CD4-positive, alpha-beta T cell treated with Interleukin-10 for 1 hour (primary cell): Measurements from ENCODE around the gene MTA2.
"Not testable (repeated sequence)": the region's sequence is repeated elsewhere in the genome, so short reads cannot be mapped to it uniquely, and the experiment has no call there.

Source experiments
- DNase-seq: peaks from one replicate; pipeline ENCODE4 v3.0.0-alpha.2; 2020

MTA2 gene

DNA sequence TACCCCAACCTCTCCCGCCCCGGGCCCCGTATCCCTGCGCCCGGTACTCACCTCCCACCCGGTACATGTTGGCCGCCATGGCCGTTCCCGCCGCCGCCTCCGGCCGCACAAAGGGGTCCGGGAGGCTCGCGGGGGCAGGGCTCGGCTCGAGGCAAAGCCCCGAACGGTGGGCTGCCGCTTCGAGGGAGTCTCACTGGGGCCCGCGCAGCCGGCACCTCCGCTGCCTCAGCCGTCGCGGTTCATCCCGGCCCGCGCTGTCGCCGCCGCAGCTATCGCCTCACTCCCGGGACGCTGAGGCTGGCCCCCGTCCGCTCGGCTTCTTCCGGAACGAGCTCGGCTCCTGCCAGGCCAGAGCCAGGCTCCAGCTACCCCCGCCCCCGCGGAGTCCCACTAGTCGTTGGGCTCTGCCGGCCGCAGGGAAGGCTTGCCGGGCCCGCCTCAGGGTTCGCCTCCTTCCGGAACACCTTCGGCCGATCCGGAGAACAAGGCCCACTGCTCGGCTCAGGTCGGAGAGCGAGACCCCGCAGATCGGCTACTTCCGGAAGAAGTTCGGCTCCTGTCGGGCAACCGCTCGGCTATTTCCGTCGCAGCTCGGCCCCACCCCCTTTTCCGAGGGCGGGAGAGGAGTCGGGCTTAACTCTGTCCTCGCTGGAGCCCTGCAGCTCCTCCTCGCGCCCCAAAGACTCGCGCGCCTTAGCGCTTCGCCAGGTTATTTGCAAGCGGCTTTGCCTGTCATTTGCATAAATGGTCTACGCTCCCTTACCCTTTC is at the start of gene MTA2:
Gene MTA2, minus strand, starts transcription at position 494 of the 769 bp plus-strand sequence. Its CDS starts 415 bp downstream, at position 79.
- DNase-seq = peak; percentile 100

DNA sequence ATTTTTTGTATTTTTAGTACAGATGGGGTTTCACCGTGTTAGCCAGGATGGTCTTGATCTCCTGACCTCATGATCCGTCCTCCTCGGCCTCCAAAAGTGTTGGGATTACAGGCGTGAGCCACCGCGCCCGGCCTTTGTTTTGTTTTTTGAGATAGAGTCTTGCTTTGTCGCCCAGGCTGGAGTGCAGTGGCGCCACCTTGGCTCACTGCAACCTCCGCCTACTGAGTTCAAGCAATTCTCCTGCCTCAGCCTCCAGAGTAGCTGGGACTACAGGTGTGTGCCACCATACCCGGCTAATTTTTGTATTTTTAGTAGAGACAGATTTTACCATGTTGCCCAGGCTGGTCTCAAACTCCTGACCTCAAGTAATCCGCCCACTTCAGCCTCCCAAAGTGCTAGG is 48.6 kb upstream of the MTA2 start:
- not testable (repeated sequence) for DNase-seq

DNA sequence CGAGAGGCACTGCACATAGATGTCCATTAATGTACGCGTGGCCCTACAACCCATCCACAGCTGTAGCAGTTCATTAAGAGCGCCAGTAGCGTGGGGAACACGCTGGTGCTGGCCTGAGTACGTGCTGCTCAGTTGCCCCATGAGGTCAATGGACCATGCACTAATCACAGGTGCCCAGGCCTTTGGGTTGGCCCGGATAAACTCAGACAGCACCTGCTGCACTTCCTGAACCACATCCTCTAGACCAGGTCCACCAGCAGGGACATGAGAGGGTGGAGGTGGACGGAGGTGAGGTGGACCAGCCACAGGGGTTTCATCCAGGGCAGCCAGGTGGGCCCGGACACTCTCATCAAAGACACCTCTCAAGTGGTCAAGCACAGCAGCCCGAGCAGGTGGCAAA is 47.8 kb upstream of the MTA2 start:
- no peak for DNase-seq

DNA sequence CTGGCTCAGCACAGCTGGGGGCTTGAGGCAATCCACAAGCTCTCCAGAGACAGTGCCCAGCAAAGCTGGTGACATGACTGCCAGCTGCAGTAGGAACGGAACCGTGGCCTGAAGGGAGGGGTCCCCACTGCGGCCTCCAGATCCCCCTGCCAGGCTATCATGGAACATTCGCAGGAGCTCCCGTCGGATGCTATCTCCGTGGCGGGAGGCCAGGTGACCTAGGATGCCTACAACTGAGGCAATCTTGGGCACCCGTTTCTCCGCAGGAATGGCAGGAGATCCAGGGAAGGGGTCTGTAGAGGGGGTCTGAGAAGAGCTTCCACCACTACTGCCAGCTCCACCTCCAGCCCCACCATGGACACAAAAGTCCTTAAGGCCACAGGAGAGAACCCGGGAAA is 47.3 kb upstream of the MTA2 start:
- DNase-seq = no peak

DNA sequence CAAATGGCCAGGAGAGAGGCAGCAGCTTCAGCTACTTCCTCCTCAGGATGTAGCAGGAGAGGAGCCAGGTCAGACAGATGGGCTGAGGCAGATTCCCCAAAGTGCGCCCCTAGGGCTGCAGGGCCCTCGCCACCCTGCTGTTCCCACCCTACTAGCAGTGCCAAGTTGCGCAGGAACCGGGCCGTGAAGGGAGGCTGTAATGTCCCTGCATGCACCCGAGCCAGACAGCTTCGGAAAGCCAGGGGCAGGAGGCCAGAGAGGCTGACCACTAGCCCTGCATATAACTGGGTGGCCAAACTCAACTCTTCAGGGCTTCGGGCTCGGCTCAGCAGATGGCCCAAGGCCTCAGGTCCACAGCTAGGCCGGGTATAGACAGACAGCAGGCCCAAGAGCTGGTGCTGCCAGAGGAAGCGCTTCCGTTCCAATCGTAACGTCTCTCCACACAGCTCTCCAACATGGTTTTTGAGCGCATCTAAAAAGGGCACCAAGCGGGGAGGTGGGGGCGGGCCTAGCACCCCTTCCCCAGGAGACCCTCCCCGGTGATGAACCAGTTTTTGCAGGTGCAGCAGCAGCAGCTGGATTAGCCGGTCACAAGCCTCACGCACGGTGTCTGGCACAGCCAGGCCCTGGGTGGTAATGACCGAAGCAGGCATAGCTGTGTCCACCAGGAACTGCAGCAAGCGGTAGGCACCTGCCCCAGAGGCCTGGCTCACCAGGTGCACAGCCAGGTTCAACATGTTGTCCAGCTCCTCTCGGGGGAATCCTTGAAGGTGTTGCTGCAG is 46.7 kb upstream of the MTA2 start:
- DNase-seq = no peak

DNA sequence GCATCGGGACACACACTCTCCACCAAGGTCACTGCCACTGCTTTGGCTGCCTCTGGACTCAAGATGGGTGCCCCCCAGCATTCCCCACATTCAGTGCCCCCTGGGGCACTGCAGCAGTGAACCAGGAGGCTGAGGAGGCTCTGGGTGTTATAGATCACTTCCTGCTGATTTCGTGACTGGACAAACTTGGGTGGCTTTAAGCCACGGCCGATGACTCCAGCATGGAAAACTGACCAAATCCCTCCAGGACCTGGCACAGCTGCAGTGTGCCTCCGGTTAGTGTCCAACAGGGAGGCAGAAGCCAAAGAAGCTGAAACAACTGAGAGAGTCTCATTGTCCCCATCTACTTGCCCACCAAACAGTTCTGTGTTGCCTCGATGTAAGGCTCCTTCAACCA is 45.9 kb upstream of the MTA2 start:
- no peak for DNase-seq

DNA sequence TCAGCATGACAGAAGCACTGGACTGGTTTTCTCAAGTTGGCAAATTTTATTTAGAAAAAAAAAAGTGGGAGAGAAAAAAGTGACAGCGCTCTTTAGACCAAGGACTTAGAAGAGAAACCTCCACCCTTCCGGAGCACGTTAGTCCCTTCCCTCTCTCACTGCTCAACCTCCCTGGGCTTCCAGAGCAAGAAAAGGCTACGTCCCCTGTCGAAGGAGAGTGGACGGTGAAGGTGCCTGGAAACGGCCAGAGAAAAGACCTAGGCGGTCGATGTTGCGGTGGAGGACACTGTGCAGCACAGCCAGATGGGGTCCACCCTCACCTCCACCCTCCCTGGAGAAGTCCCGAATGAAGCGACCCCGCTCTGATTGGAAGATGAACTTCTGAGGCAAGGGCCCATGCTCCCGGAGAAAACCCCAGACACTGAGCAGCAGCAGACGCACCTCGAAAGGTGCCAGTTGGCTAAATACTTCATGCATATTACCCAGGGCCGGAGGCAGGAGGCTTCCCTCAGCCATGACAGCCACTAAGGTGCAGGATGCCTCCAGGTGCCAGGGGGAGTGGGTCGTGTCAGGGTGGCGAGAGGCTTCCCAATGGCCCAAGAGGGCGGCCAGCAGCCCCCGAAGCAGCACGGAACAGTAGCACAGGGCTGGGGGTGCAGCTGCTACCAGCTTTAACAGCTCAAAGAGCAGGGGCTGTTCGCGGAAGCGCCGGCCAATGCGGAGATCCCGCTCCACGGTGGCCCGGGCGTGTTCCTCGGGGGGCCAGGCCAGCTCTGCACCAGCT is 45.4 kb upstream of the MTA2 start:
- no peak for DNase-seq

DNA sequence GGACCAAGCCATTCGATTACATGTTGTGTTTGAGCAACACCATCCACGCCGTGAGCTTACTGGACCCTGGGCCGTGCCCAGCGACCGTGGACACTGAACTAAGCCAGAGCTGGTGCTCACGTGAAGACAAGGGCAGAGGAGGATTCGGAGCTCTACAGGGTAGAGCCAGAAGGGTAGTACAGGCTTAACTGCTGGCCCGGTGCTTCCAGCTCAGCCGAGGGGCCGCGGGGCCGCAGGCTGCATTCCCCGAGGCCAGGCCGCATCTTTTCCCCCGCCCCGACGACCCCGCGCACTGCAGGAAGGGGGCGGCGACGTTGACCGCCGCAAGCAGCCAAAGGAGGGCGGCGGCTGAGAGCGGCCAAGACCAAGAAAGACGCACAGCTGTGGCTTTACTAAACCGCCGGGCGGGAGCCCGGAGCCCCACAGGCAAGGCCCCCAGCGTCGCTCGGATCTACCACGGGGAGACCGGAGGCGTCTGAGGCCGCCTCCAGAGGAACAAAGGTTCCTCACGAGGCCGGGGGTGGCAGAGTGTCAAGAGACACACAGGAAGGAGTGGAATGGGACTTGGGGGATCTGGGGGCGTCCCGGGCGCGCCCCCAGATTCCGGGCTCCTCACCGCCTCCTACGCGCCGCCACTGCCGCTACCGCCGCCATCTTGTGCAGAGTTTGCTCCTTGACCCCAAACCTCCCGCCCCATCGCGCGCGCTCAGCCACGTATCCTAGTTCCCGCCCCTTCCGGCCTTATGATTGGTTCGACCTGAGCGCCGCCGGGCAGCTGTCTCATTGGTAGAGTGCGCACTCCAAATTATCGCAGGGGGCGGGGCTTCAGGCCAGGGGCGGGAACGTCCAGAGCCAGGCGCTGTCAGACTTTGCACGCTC is 44.5 kb upstream of the MTA2 start, which contains the start of gene GANAB:
Gene GANAB, minus strand, starts transcription at position 668 of the 879 bp plus-strand sequence. Its CDS starts 14 bp downstream, at position 654.
- peak; percentile 99 for DNase-seq

DNA sequence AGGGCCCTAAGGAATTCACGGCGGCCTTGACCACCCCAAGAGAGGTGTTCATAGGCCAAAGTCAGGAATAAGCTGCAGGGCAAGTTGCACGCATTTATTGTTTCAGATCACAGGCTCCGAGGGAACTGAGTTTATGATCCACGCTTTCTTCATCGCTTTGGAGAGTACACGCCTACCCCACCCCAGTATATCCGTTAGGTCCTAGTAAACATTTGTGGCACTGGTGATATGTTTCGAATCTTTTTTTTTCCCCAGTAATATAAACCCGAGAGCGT is 43.9 kb upstream of the MTA2 start:
- no peak for DNase-seq

DNA sequence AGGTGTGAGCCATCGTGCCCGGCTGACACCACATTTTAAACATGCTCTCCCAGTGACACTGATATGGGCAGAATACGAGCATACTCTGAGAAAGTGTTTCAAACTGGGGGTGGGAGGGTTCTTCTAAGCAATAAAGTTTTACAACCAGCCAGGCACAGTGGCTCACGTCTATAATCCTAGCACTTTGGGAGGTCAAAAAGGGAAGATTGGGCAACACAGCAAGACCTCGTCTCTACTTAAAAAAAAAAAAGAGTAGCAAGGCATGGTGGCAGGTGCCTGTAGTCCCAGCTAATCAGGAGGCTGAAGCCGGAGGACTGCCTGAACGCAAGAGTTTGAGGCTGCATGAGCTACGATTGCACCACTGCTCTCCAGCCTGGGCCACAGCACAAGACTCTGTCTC is 42.6 kb upstream of the MTA2 start:
- DNase-seq = no peak

DNA sequence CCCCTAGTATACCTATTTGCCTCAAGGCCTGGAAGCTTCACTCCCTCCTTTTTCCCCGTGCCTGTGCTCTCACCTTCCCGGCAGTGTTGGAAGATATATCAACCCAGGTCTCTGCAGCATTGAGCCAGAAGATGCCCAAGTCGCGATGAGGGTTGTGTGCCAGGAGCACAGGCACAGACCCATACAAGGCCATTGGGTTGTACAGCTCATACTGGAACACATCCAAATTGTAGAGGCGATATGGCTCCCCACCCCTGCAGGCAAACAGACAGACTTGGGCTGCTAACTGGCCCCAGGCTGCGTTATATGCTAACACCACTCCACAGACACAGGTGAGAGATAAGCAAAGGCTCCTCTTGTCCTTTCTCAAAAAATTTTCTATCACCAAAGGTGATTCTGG is 30.8 kb upstream of the MTA2 start:
- no peak for DNase-seq

DNA sequence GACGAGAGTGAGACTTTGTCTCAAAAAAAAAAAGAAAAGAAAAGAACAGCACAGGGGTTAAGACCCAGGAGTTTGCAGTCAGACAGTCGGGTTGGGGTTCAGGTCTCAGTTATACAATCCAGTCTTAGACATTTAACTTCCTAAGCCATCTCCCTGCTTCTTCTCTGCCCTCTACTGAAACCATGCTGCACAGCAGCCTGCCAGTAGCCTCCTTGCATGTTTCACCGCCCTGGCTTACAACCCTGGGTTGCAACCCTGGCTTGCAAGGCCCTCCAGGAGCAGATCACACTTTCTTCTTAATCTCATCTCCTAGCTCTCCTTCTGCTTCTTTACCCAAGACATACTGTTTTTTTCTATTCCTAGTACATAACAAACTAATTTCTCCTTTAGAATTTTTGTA is 26.0 kb upstream of the MTA2 start:
- no peak for DNase-seq

DNA sequence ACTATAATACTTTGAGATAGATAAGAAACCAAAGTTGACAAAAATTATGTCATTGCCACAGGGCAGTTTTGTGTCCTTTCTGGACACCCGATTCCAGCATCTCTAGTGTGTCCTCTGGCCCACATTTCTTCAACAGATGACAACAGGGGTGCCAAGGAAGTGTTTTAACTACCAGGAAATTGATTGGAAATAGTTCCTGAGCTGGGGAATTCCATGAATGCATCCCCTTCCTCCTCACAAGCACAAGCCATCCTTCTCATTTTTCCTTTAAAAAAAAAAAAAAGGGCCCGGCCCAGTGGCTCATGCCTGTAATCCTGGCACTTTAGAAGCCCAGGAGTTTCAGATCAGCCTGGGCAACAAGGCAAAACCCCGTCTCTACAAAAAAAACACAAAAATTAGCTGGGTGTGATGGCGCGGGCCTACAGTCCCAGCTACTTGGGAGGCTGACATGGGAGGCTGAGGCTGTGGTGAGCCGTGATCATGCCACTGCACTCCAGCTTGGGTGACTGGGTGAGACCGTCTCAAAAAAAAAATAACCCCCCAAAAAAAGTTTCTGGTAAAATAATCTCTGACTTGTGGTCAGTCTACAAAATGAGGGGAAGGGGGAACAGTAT is 20.9 kb upstream of the MTA2 start:
- DNase-seq = no peak

DNA sequence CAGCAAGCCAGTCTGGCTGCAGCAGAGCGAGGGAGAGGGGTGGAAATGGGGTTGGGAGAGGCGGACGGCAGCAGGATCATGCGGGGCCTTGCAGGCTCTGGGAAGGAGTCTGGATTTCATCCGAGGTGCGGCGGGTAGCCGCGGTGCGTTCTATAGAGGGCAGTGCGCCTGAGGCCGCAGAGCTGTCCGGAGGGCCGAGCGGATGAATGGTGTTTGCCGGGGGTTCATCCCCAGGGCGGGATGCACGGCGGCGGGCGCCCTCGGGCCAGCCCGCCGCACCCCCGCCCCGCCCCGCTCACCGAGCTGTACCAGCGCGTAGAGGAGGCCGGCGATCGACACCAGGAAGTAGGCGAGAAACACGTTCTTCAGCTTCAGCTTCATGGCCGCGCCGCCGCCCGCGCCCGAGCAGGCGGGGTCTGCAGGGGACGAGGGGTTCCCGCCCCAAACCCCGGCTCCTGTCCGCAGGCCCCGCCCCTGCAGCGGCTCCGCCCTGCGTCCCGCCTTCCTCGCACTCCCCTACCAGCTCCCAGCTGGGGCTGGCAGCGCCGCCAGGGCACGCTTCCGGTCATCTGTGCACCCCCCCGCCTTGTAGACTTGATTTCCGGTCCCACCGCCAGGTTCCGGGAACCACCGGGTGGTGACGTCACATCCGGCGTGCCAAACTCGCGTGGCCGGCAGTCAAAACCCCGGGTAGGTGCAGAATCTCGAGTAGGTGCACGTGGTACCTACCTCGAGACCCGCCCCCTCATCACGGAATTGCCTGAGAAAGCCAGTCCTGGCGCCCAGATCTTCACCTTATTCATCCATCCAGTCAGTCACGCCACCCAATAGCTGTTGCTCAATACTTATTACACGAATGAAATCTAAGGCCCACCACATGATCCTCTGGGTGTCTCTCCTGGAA is 20.2 kb upstream of the MTA2 start, which contains the start of gene B3GAT3:
Gene B3GAT3, minus strand, starts transcription at position 420 of the 904 bp plus-strand sequence. Its CDS starts 39 bp downstream, at position 381.
- peak; percentile 99 for DNase-seq

DNA sequence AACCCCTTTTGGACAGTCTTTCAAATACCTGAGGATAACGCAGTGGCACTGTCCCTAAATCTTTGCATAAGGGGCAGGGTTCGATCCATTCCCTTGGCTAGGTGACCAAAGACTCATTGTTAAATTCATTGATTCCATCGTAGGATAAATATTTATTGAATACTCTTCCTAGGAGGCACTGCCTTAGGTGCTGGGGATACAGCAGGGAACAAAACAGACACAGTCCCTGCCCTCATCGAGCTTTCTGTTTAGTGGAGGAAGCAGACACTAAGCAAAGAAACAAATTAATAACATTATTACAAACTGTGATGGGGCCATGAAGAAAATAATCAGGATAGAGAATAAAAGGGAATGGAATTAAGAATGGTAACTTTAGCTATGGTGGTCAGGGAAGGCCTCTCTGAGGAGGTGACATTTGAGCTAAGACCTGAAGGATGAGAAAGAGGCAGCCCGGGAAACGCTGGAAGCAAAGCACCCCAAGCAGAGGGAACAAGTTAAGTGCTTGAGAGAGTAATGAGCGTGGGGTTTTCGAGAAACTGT is 19.4 kb upstream of the MTA2 start:
- no peak for DNase-seq

DNA sequence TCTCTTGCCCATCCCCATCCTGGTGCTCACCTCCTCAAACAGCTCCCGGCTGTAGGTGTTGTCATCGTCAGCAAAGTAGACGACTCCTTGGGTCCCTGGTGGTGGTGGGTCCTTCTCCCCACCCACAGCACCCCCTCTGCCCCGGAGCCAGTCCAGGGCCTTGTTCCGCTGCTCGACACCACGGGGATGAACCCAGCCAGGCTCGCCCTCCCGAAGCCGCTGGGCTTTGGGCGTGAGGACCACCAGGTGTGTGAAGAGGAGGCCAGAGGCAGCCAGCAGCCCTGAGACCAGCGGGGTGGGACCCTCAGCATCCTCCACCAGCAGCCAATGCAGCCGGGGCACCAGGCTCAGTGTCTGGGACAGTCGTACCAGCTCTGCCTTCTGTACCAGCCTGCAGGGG is 15.3 kb upstream of the MTA2 start:
- not testable (repeated sequence) for DNase-seq

DNA sequence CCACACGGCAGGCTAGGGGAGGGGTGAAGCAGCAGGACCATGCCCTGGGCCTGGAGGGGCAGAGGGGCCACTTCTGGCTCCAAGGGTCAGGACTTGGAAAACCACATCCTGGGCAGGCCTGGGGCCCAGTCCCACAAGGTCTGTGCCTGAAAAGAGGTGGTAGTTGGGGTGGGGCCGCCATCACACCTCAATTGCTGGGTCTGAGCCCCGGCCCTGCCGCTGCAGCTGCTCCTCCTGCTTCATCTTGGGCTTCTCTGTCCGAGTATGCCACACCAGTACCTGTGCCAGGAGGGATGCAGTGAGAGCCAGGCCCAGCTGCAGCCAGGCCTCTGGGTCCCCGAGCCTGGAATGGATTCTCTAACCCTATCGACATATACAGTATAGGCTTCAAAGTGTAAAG is 13.9 kb upstream of the MTA2 start:
- DNase-seq = no peak

DNA sequence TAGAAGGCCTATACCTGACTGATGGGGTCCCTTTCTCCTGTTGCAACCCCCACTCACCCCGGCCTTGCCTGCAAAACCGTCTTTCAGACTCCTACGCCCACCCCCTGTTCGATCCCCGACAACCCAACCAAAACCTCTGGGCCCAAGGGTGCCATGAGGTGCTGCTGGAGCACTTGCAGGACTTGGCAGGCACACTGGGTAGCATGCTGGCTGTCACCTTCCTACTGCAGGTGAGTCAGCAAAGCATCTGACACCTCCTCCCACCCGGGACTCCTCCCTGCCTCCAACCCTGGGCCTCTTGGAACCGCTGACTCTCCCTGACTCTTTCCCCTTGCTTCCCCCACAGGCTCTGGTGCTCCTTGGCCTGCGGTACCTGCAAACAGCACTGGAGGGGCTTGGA is 12.6 kb upstream of the MTA2 start:
- no peak for DNase-seq

DNA sequence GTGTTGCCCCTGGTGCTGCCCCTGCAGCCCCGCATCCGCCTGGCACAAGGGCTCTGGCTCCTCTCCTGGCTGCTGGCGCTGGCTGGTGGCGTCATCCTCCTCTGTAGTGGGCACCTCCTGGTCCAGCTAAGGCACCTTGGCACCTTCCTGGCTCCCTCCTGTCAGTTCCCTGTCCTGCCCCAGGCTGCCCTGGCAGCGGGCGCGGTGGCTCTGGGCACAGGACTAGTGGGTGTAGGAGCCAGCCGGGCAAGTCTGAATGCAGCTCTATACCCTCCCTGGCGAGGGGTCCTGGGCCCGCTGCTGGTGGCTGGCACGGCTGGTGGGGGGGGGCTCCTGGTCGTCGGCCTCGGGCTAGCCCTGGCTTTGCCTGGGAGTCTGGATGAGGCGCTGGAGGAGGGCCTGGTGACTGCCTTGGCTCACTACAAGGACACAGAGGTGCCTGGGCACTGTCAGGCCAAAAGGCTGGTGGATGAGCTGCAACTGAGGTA is 11.7 kb upstream of the MTA2 start:
- DNase-seq = no peak
